Stimulated activated CD4-positive, alpha-beta T cell treated with anti-CD3 and anti-CD28 coated beads, Interleukin-4, amount 100 ng/mL, for 24 hours (primary cell): ENCODE measurements around the gene OR5B3.
"Not testable (repeated sequence)": the region's sequence is repeated elsewhere in the genome, so short reads cannot be mapped to it uniquely, and the experiment has no call there.

Source experiments
- DNase-seq: peaks from one replicate; pipeline ENCODE4 v3.0.0-alpha.2; 2020

OR5B3 gene

GRCh38 chr11:58406774-58407173 lies at the start of gene OR5B3:
Gene OR5B3 (minus strand): TSS chr11:58406874. CDS start chr11:58403409, 3,465 bp downstream.
- no peak for DNase-seq

GRCh38 chr11:58451585-58451984 lies 44.9 kb upstream of the OR5B3 start:
- DNase-seq, result no peak

- no peak for DNase-seq
These were observed 39.6 kb upstream of the OR5B3 start for GRCh38 chr11:58446294-58446693.

- DNase-seq, result no peak
These were observed 37.6 kb upstream of the OR5B3 start for GRCh38 chr11:58444300-58444699.

GRCh38 chr11:58442136-58442535 lies 35.5 kb upstream of the OR5B3 start, which contains the start of gene OR5B12:
Gene OR5B12 (minus strand): TSS chr11:58442236. CDS start chr11:58440151, 2,085 bp downstream.
- DNase-seq, result no peak

GRCh38 chr11:58438486-58438885 lies 31.8 kb upstream of the OR5B3 start:
- no peak for DNase-seq

- DNase-seq, result no peak
These were observed 27.5 kb upstream of the OR5B3 start for GRCh38 chr11:58434217-58434616.

GRCh38 chr11:58433638-58434203 lies 27.0 kb upstream of the OR5B3 start:
- DNase-seq, result no peak

- no peak for DNase-seq
These were observed 22.6 kb upstream of the OR5B3 start for GRCh38 chr11:58429273-58429672.

- DNase-seq, result no peak
These were observed 21.3 kb upstream of the OR5B3 start, which contains the start of gene OR5B2 for GRCh38 chr11:58428021-58428420. Gene OR5B2 (minus strand): TSS chr11:58428121. CDS start chr11:58423261, 4,860 bp downstream.

- not testable (repeated sequence) for DNase-seq
These were observed 7.1 kb downstream of the OR5B3 start for GRCh38 chr11:58399622-58400021.

- no peak for DNase-seq
These were observed 11.1 kb downstream of the OR5B3 start for GRCh38 chr11:58395581-58395980.

- no peak for DNase-seq
These were observed 12.5 kb downstream of the OR5B3 start for GRCh38 chr11:58394195-58394594.

GRCh38 chr11:58392746-58393145 lies 13.9 kb downstream of the OR5B3 start:
- DNase-seq, result no peak

GRCh38 chr11:58391879-58392278 lies 14.8 kb downstream of the OR5B3 start:
- no peak for DNase-seq

GRCh38 chr11:58390551-58391063 lies 16.1 kb downstream of the OR5B3 start:
- DNase-seq, result no peak

GRCh38 chr11:58358969-58359368 lies 47.7 kb downstream of the OR5B3 start, which contains the start of gene OR5B17:
Gene OR5B17 (minus strand): TSS chr11:58359069. CDS start chr11:58359069, 0 bp downstream.
- no peak for DNase-seq

GRCh38 chr11:58354727-58355126 lies 51.9 kb downstream of the OR5B3 start:
- DNase-seq, result no peak
